Measurements from ENCODE around the gene FANCI.

FANCI gene

GRCh38 chr15:89363770-89364169 lies 120.0 kb downstream of the FANCI start:
- no peak for DNase-seq

- DNase-seq = no peak
Measured at GRCh38 chr15:89364341-89364740, 120.6 kb downstream of the FANCI start.

GRCh38 chr15:89364741-89365450 lies 121.1 kb downstream of the FANCI start:
- DNase-seq = no peak

- no peak for DNase-seq
Measured at GRCh38 chr15:89365462-89366065, 121.8 kb downstream of the FANCI start.
